AG04450 (cell line): ENCODE data around the gene FCRL6. TPM values are rescaled to one million over a fixed set of nuclear protein-coding genes. Genes with fewer than 3 reads are reported as not detected.

Source experiments
- CTCF ChIA-PET: fragments of 300-600, 350-600 bp; formaldehyde crosslinking; extraction: SDS; loops from one replicate; lab custom pipeline; 2022; ENCODE audit warnings: antibody characterized with exemption, inconsistent platforms; lab: Charles Lee
- POLR2A ChIA-PET: fragments of 350-600 bp; formaldehyde crosslinking; extraction: SDS; loops from one replicate; lab custom pipeline; 2021; ENCODE audit warnings: antibody characterized with exemption, inconsistent platforms; lab: Yijun Ruan, JAX
- DNase-seq: peaks from one replicate; pipeline ENCODE4 v3.0.0-alpha.2; 2011; ENCODE audit warnings: low read depth, low spot score
- H3K27ac ChIP-seq: one replicate; pipeline ENCODE4 v1.5.1; 2012; ENCODE audit warnings: low read depth, low read length, control low read depth
- H3K27me3 ChIP-seq: one replicate; pipeline ENCODE4 v1.6.0; 2012; ENCODE audit warnings: low read length; ENCODE audit not compliant: control insufficient read depth, insufficient read depth
- H3K4me3 ChIP-seq: 2 replicates; pipeline ENCODE4 v1.5.1; 2011; ENCODE audit warnings: mild to moderate bottlenecking, low read depth, low read length, control low read depth
- H3K9me3 ChIP-seq: 2 replicates; pipeline ENCODE4 v1.5.1; 2012; ENCODE audit warnings: low read length; ENCODE audit not compliant: control insufficient read depth, insufficient read depth
- polyA plus RNA-seq: library from polyadenylated mRNA; depleted of rRNA; stranded (reverse); fragments of >200 nt; gene quantifications from 2 replicates; pipeline ENCODE4 v1.2.3, GENCODE V29; 2011
- TF ChIP-seq, protein P1 (sequence below): IDR thresholded peaks from 2 replicates; pipeline ENCODE4 v1.5.1; 2011; ENCODE audit warnings: low read depth, low read length, control low read depth, inconsistent platforms

FCRL6 gene
- polyA plus RNA-seq, 1 experiment = not detected

DNA sequence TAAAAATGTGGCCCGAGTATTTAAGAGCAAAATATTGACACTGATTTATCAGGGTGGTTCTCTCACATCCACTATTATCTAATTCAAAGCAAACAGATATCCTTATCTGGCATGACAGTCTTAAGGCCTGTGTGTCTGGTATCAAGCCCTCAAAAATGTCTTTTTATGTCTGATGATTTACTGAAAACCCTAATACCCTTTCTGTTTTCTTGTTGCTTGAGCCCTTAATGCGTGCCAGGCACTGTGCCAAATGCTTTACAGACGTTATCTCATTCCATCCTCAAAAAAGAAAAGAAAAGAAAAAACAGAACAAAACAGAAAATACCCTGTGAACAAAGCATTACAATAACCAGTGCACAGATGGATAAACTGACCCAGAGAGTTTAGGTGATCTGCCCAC, 15.7 kb upstream of the FCRL6 start:
- TF ChIP-seq, protein P1, sequence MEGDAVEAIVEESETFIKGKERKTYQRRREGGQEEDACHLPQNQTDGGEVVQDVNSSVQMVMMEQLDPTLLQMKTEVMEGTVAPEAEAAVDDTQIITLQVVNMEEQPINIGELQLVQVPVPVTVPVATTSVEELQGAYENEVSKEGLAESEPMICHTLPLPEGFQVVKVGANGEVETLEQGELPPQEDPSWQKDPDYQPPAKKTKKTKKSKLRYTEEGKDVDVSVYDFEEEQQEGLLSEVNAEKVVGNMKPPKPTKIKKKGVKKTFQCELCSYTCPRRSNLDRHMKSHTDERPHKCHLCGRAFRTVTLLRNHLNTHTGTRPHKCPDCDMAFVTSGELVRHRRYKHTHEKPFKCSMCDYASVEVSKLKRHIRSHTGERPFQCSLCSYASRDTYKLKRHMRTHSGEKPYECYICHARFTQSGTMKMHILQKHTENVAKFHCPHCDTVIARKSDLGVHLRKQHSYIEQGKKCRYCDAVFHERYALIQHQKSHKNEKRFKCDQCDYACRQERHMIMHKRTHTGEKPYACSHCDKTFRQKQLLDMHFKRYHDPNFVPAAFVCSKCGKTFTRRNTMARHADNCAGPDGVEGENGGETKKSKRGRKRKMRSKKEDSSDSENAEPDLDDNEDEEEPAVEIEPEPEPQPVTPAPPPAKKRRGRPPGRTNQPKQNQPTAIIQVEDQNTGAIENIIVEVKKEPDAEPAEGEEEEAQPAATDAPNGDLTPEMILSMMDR = no peak
- ChIA-PET POLR2A (no interaction called here), CTCF (interaction anchor here (2.0 to 5.5 kb wide), 2 partner anchors 12 to 104 kb away, joined by 8 to 38 read pairs; no protein-coding TSS in a partner anchor)
- Histone ChIP-seq H3K27ac (no peak overlapping the region), H3K4me3 (no peak overlapping the region), H3K9me3 (no peaks in the 10 kb centered on the region; the same call in 1 of the 2 replicates), H3K27me3 (peaks cover 3% of the 10 kb centered on the region)
- no peak for DNase-seq

DNA sequence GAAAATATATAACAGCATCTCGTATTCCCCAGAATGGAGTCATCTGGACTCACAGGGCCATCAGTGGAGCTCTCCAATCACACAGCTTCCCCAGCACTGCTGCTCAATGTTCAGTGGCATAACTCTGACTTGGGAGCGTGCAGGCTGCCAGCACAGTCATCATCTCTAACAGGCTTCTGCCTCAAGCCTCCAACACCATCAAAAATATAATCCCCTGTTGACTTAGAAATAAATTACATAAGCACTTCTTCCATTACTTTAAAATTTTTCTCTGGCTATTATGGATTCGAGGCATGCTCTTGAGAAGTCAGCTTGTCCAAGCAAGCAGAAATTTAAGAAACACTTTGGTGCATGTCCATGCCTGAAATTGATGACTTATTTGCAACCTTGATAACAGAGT, 15.2 kb upstream of the FCRL6 start:
- POLR2A ChIA-PET = no interaction called here

DNA sequence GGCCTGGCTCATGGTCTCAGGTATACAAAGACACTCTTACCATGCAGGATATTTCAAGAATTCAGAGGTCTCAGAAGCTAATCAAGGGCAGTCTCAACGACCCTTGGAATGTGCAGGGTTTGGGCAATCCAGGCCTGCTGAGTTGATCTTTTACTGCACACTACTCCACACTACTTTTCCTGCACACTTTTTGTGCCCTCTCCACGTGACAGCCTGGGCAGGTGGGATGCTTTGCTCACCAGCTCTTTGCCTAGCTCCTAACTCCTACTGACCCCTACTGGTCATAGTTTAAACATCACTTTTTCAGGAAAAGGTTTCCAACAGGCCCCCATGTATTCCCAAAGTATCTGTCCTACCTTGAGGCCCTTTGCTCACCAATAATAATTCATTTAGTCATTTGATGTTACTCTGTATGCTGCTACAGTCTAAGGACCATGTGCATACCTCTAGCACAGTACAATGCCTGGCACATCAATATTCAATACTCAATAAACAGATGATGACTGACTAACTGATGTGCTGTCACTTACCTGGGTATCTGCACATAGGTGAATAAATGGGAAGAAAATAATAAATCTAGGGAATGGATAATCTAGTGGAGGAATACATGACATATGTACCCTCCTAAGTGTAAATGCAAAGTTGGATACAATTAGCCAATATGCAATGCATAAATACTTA, 11.8 kb upstream of the FCRL6 start:
- POLR2A ChIA-PET = no interaction called here
- CTCF ChIA-PET = interaction anchor here (0.7 to 5.5 kb wide), 11 partner anchors 8 to 630 kb away, joined by 3 to 38 read pairs (median 4); partner anchors contain the start of gene DUSP23

More for the DNA sequence above, 15.2 kb upstream of the FCRL6 start:
- no peak overlapping the region for H3K27ac ChIP-seq
- DNase-seq = no peak
- CTCF ChIA-PET = interaction anchor here (2.0 to 5.5 kb wide), 2 partner anchors 11 to 104 kb away, joined by 8 to 38 read pairs; no protein-coding TSS in a partner anchor
- TF ChIP-seq, protein P1 = no peak
- peaks cover 6% of the 10 kb centered on the region for H3K27me3 ChIP-seq
- H3K4me3 ChIP-seq = no peak overlapping the region
- H3K9me3 ChIP-seq = no peaks in the 10 kb centered on the region; the same call in 1 of the 2 replicates

DNA sequence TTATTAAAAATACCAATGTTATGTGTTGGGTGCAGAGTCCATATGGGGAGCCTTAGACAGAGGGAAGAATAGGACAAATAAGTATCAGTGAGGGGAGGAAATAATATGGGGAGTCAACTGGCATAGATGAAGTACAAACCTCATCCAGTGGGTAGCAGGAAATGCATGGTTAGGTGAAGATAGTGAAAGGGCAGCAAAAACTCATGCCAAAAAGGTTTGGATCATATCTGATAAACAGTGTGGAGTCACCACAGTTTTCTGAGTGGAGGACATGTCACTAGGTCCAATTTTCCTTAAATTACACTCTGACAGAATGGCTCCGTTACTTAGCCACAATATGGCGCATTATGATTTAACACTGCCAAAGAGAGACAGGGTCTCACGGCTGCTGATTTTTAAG, 11.1 kb upstream of the FCRL6 start:
- H3K9me3 ChIP-seq = no peaks in the 10 kb centered on the region
- H3K27me3 ChIP-seq = peaks cover 27% of the 10 kb centered on the region
- DNase-seq = no peak
- TF ChIP-seq, protein P1 = no peak
- no peak overlapping the region for H3K4me3 ChIP-seq
- ChIA-PET CTCF (no interaction called here), POLR2A (no interaction called here)
- H3K27ac ChIP-seq = no peak overlapping the region

More for the DNA sequence above, 11.8 kb upstream of the FCRL6 start:
- TF ChIP-seq, protein P1 = peak; percentile 58
- DNase-seq = no peak
- Histone ChIP-seq H3K9me3 (no peaks in the 10 kb centered on the region), H3K27me3 (peaks cover 22% of the 10 kb centered on the region), H3K27ac (no peak overlapping the region), H3K4me3 (no peak overlapping the region)

DNA sequence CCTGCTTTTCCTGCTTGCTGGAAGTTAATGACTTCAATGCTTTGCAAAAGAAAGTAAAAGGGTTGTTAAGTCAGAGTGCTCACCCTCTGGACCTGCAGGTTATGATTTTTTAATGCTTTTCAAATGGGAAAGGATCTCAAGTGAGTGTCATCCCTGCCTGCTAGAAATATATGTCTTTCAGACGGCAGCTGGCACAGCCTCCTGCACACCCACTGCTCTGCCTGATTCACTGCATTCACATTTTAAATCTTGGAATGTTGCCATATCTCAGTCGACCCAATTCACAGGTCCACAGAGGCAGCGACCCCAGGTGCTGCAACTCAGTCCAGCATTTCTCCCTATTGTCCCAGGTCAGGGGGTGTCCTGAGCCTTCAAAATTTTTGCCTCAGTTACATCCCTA, 10.7 kb upstream of the FCRL6 start:
- Histone ChIP-seq H3K9me3 (no peaks in the 10 kb centered on the region), H3K27ac (no peak overlapping the region), H3K4me3 (no peak overlapping the region), H3K27me3 (peaks cover 29% of the 10 kb centered on the region)
- TF ChIP-seq, protein P1 = no peak
- ChIA-PET CTCF (no interaction called here), POLR2A (no interaction called here)
- DNase-seq = no peak
